IMR-90 (cell line): Measurements from ENCODE around the gene LOXL3. TPM values are rescaled to one million over a fixed set of nuclear protein-coding genes. Genes with fewer than 3 reads are reported as not detected.

Experiments
- ATAC-seq: fragments of 200-7000 bp; cut with Tn5 transposase; 2 replicates; pipeline ENCODE4 v1.9.1; 2020; ENCODE audit warnings: low read depth, mild to moderate bottlenecking, moderate library complexity
- BruUV-seq: library from RNA; stranded (reverse); fragments of 400-500 nt; replicated peaks from 2 replicates; lab custom pipeline; 2021; lab: Mats Ljungman, UMichigan
- CTCF ChIA-PET: fragments of 300-600 bp; formaldehyde crosslinking; extraction: SDS; loops from one replicate; lab custom pipeline; 2021; ENCODE audit warnings: antibody characterized with exemption; lab: Yijun Ruan, JAX
- POLR2A ChIA-PET: fragments of 300-600 bp; sonication (Branson Sonifier 250); formaldehyde crosslinking; loops from one replicate; lab custom pipeline; 2022; ENCODE audit warnings: antibody characterized with exemption; ENCODE audit not compliant: unreplicated experiment; lab: Charles Lee
- DNase-seq: peaks from one replicate; pipeline ENCODE4 v3.0.0; 2013
- H2AFZ ChIP-seq: replicated peaks from 2 replicates; pipeline ENCODE3; 2013; ENCODE audit warnings: low read length, mild to moderate bottlenecking; ENCODE audit not compliant: poor library complexity
- H2AK5ac ChIP-seq: 2 replicates; pipeline ENCODE4 v1.6.1; 2013; ENCODE audit warnings: low read depth, low read length, inconsistent platforms
- H2AK9ac ChIP-seq: replicated peaks from 2 replicates; pipeline ENCODE3; 2013; ENCODE audit warnings: mild to moderate bottlenecking, low read depth, low read length, moderate library complexity; ENCODE audit not compliant: poor library complexity
- H2BK120ac ChIP-seq: 2 replicates; pipeline ENCODE4 v1.6.1; 2013; ENCODE audit warnings: low read depth, low read length, inconsistent platforms
- H2BK15ac ChIP-seq: 3 replicates; pipeline ENCODE4 v1.6.1; 2013; ENCODE audit warnings: low read depth, low read length, inconsistent platforms
- H2BK20ac ChIP-seq: 2 replicates; pipeline ENCODE4 v1.6.1; 2013; ENCODE audit warnings: low read depth, mild to moderate bottlenecking, inconsistent platforms, low read length, moderate library complexity
- H2BK5ac ChIP-seq: 2 replicates; pipeline ENCODE4 v1.6.1; 2013; ENCODE audit warnings: mild to moderate bottlenecking, low read depth, low read length, inconsistent platforms; ENCODE audit not compliant: poor library complexity, severe bottlenecking
- H3K14ac ChIP-seq: replicated peaks from 2 replicates; pipeline ENCODE4 v1.6.1; 2013; ENCODE audit warnings: low read depth, low read length, inconsistent platforms
- H3K18ac ChIP-seq: 2 replicates; pipeline ENCODE4 v1.6.1; 2013; ENCODE audit warnings: low read depth, low read length, control low read depth
- H3K23ac ChIP-seq: 2 replicates; pipeline ENCODE4 v1.6.1; 2013; ENCODE audit warnings: low read depth, low read length, inconsistent platforms
- H3K27ac ChIP-seq: 2 replicates; pipeline ENCODE4 v1.5.1; 2013; ENCODE audit warnings: mild to moderate bottlenecking, control low read depth, low read length; ENCODE audit not compliant: insufficient read depth
- H3K27me3 ChIP-seq: 2 replicates; pipeline ENCODE4 v1.6.1; 2013; ENCODE audit warnings: low read length; ENCODE audit not compliant: control insufficient read depth, insufficient read depth
- H3K36me3 ChIP-seq: 2 replicates; pipeline ENCODE4 v1.6.1; 2013; ENCODE audit warnings: low read length, mixed read lengths; ENCODE audit not compliant: control insufficient read depth, insufficient read depth
- H3K4ac ChIP-seq: 2 replicates; pipeline ENCODE4 v1.6.1; 2013; ENCODE audit warnings: low read depth, low read length, inconsistent platforms
- H3K4me1 ChIP-seq: 2 replicates; pipeline ENCODE4 v1.6.1; 2013; ENCODE audit warnings: low read length, mixed read lengths; ENCODE audit not compliant: control insufficient read depth, insufficient read depth
- H3K4me2 ChIP-seq: 2 replicates; pipeline ENCODE4 v1.6.1; 2013; ENCODE audit warnings: low read depth, mild to moderate bottlenecking, control low read depth, low read length, moderate library complexity
- H3K4me3 ChIP-seq: 2 replicates; pipeline ENCODE4 v1.5.1; 2013; ENCODE audit warnings: low read depth, mild to moderate bottlenecking, control low read depth, low read length, moderate library complexity; ENCODE audit not compliant: insufficient read depth
- H3K56ac ChIP-seq: 2 replicates; pipeline ENCODE4 v1.6.1; 2013; ENCODE audit warnings: low read length, inconsistent platforms; ENCODE audit not compliant: insufficient read depth; ENCODE audit errors: extremely low read depth
- H3K79me1 ChIP-seq, 2 experiments: 2 replicates each; pipeline ENCODE4 v1.6.1; 2013; ENCODE audit warnings: low read length in 2 of 2, inconsistent platforms in 1 of 2, low read depth in 1 of 2
- H3K9ac ChIP-seq: 2 replicates; pipeline ENCODE4 v1.6.1; 2013; ENCODE audit warnings: low read depth, low read length, control low read depth
- H3K9me1 ChIP-seq: 2 replicates; pipeline ENCODE4 v1.6.1; 2013; ENCODE audit warnings: low read length, inconsistent platforms; ENCODE audit not compliant: insufficient read depth
- H3K9me3 ChIP-seq: 2 replicates; pipeline ENCODE4 v1.6.1; 2013; ENCODE audit warnings: low read length; ENCODE audit not compliant: control insufficient read depth, insufficient read depth
- H4K20me1 ChIP-seq: 2 replicates; pipeline ENCODE4 v1.6.1; 2013; ENCODE audit warnings: low read length, inconsistent platforms; ENCODE audit not compliant: insufficient read depth
- H4K5ac ChIP-seq: 2 replicates; pipeline ENCODE4 v1.6.1; 2013; ENCODE audit warnings: mild to moderate bottlenecking, low read depth, low read length, control low read depth
- H4K8ac ChIP-seq, 2 experiments: 2 replicates each; pipeline ENCODE4 v1.6.1; 2013; ENCODE audit warnings: low read depth in 2 of 2, low read length in 2 of 2, control low read depth in 1 of 2, inconsistent platforms in 1 of 2
- H4K91ac ChIP-seq: 2 replicates; pipeline ENCODE4 v1.6.1; 2013; ENCODE audit warnings: low read depth, low read length, inconsistent platforms; ENCODE audit not compliant: insufficient read depth
- CEBPB ChIP-seq: IDR thresholded peaks from 2 replicates; pipeline ENCODE4 v1.6.1; 2012; ENCODE audit warnings: low read depth, low read length, improper control_type of control experiment
- ELK1 ChIP-seq: fragments of 150-350 bp; IDR thresholded peaks from 2 replicates; pipeline ENCODE4 v1.6.1; 2016; ENCODE audit warnings: low read depth, mild to moderate bottlenecking, low read length, moderate library complexity, borderline replicate concordance
- FOS ChIP-seq: fragments of 150-350 bp; IDR thresholded peaks from 2 replicates; pipeline ENCODE4 v1.6.1; 2016; ENCODE audit warnings: low read depth, low read length
- MAFK ChIP-seq: IDR thresholded peaks from 2 replicates; pipeline ENCODE4 v1.6.1; 2012; ENCODE audit warnings: low read depth, low read length, improper control_type of control experiment
- MAZ ChIP-seq: IDR thresholded peaks from 2 replicates; pipeline ENCODE4 v1.6.1; 2012; ENCODE audit warnings: low read depth, mild to moderate bottlenecking, low read length, improper control_type of control experiment, moderate library complexity, borderline replicate concordance
- NFE2L2 ChIP-seq: fragments of 150-350 bp; IDR thresholded peaks from 2 replicates; pipeline ENCODE4 v1.6.1; 2016; ENCODE audit warnings: low read depth, mild to moderate bottlenecking, low read length
- RCOR1 ChIP-seq: IDR thresholded peaks from 2 replicates; pipeline ENCODE4 v1.6.1; 2012; ENCODE audit warnings: mild to moderate bottlenecking, low read length, improper control_type of control experiment; ENCODE audit not compliant: insufficient replicate concordance
- WGBS, 2 experiments: methylation state at CpG; one replicate each; pipeline versions ENCODE4 v1.1.5 to v1.1.7; 2013; ENCODE audit warnings: missing lambda C conversion rate in 2 of 2; ENCODE audit not compliant: insufficient read length in 1 of 2; ENCODE audit errors: extremely low coverage in 2 of 2; 5-methylcytosine and 5-hydroxymethylcytosine counted together
- dilution Hi-C: fragments of 300-500 bp; cut with HindIII; formaldehyde crosslinking; loops from one replicate; pipeline ENCODE4 v1.14.3; 2018; ENCODE audit warnings: low sequenced_read_pairs; ENCODE audit not compliant: unreplicated experiment
- in situ Hi-C: fragments of 300-500 bp; cut with MboI; formaldehyde crosslinking; loops from 3 replicates; pipeline ENCODE4 v1.14.3; 2019; ENCODE audit warnings: low sequenced_read_pairs, inconsistent platforms, mixed read lengths
- intact Hi-C: fragments of 100-400 bp; cut with micrococcal nuclease; formaldehyde crosslinking; loops from 2 replicates; pipeline ENCODE4 v1.10.0; 2022
- polyA plus RNA-seq, 3 experiments: library from polyadenylated mRNA; depleted of rRNA; stranded (reverse); fragments of >200 nt; gene quantifications; 2 replicates each; pipeline ENCODE4 v1.2.3, GENCODE V29; 2012; ENCODE audit warnings: low replicate concordance in 1 of 3
- total RNA-seq: library from RNA; depleted of rRNA; stranded (reverse); fragments of >200 nt; gene quantifications from 2 replicates; pipeline ENCODE4 v1.2.3, GENCODE V29; 2012

Gene LOXL3
- total and polyA plus RNA-seq, 2 of the 4 experiments (the other 2 are of a cell fraction), result 17.9 to 23.4 TPM

GRCh38 chr2:74540291-74540690, 13.5 kb downstream of the LOXL3 start:
- no peak overlapping the region for H3K4me2 ChIP-seq
- WGBS, 2 experiments, result 100% methylated on average over 1 of the region's 5 CpGs; no CpG with 5 or more reads in 1 of the 2 experiments
- no peak overlapping the region for H2AK9ac ChIP-seq
- no peak overlapping the region for H3K4ac ChIP-seq
- no TSS peak for BruUV-seq
- H3K9me1 ChIP-seq, result no peaks in the 10 kb centered on the region
- no peak for TF ChIP-seq NFE2L2
- TF ChIP-seq RCOR1, result no peak
- TF ChIP-seq MAFK, result no peak
- no peak for TF ChIP-seq MAZ
- TF ChIP-seq CEBPB, result no peak
- no peak for TF ChIP-seq FOS
- TF ChIP-seq ELK1, result no peak
- ATAC-seq (no peak), DNase-seq (no peak)
- ChIA-PET POLR2A (no interaction called here), CTCF (no interaction called here)
- H3K9me3 ChIP-seq, result no peaks in the 10 kb centered on the region
- no peak overlapping the region for H2BK20ac ChIP-seq
- no peak overlapping the region for H3K4me3 ChIP-seq
- no peak overlapping the region for H3K56ac ChIP-seq
- H3K23ac ChIP-seq, result no peak overlapping the region
- H2AK5ac ChIP-seq, result no peak overlapping the region
- H3K14ac ChIP-seq, result no peak overlapping the region
- no peak overlapping the region for H2BK120ac ChIP-seq
- intact Hi-C loops (no loop called here), in situ Hi-C loops (no loop called here), dilution Hi-C loops (no loop called here)
- peaks cover 12% of the 10 kb centered on the region for H3K36me3 ChIP-seq
- no peaks in the 10 kb centered on the region for H3K4me1 ChIP-seq
- no peak overlapping the region for H4K91ac ChIP-seq
- no peak overlapping the region for H3K27ac ChIP-seq
- H2BK5ac ChIP-seq, result no peak overlapping the region
- H4K8ac ChIP-seq, result no peak overlapping the region
- H4K20me1 ChIP-seq, result no peaks in the 10 kb centered on the region
- H3K27me3 ChIP-seq, result no peaks in the 10 kb centered on the region
- no peak overlapping the region for H3K18ac ChIP-seq
- no peaks in the 10 kb centered on the region for H3K79me1 ChIP-seq
- no peak overlapping the region for H4K5ac ChIP-seq
- H2BK15ac ChIP-seq, result no peak overlapping the region
- no peak overlapping the region for H2AFZ ChIP-seq
- H3K9ac ChIP-seq, result no peak overlapping the region
